ENCODE data around the gene POLR3K. TPM values are rescaled to one million over a fixed set of nuclear protein-coding genes. Genes with fewer than 3 reads are reported as not detected.
A peak's percentile ranks its signal among the peaks of the same experiment; 100 is the strongest.

The POLR3K gene
- total and polyA plus RNA-seq, 9 donors = 2.7 to 9.8 (median 8.0) TPM

- Histone ChIP-seq H3K9me3 (replicated peaks; ENCODE audit: control insufficient read depth, low read depth, low read length) (no peaks in the 10 kb centered on the region), H3K27me3 (ENCODE audit: control insufficient read depth, insufficient read depth, low read length) (no peaks in the 10 kb centered on the region), H3K27ac (ENCODE audit: low read length) (no peak overlapping the region), H3K4me3 (ENCODE audit: low read length) (no peak overlapping the region), H3K4me1 (ENCODE audit: control insufficient read depth, insufficient read depth, low read length) (peaks cover 32% of the 10 kb centered on the region), H3K36me3 (ENCODE audit: control insufficient read depth, insufficient read depth, low read length) (peaks cover 69% of the 10 kb centered on the region)
- no peak for DNase-seq
- 92% methylated on average over 20 of the region's 31 CpGs for WGBS (ENCODE audit: insufficient coverage)
These were observed 29.7 kb upstream of the POLR3K start for GRCh38 chr16:83060-83603.

GRCh38 chr16:79151-80054 lies 26.0 kb upstream of the POLR3K start:
- Histone ChIP-seq H3K27ac (ENCODE audit: low read length) (peak overlapping the region; percentile 76), H3K36me3 (ENCODE audit: control insufficient read depth, insufficient read depth, low read length) (peaks cover 40% of the 10 kb centered on the region), H3K4me1 (ENCODE audit: control insufficient read depth, insufficient read depth, low read length) (peaks cover 51% of the 10 kb centered on the region), H3K4me3 (ENCODE audit: low read length) (peak overlapping the region; percentile 50), H3K27me3 (ENCODE audit: control insufficient read depth, insufficient read depth, low read length) (no peaks in the 10 kb centered on the region), H3K9me3 (replicated peaks; ENCODE audit: control insufficient read depth, low read depth, low read length) (no peaks in the 10 kb centered on the region)
- 61% methylated on average over 31 of the region's 32 CpGs for WGBS (ENCODE audit: insufficient coverage)
- DNase-seq = no peak

GRCh38 chr16:78444-79150 lies 25.2 kb upstream of the POLR3K start:
- DNase-seq = peak; percentile 62
- H3K27ac ChIP-seq (ENCODE audit: low read length) = peak overlapping the region; percentile 76
- peaks cover 32% of the 10 kb centered on the region for H3K36me3 ChIP-seq (ENCODE audit: control insufficient read depth, insufficient read depth, low read length)
- H3K4me3 ChIP-seq (ENCODE audit: low read length) = peak overlapping the region; percentile 50
- H3K27me3 ChIP-seq (ENCODE audit: control insufficient read depth, insufficient read depth, low read length) = no peaks in the 10 kb centered on the region
- 5% methylated on average over 26 of the region's 36 CpGs for WGBS (ENCODE audit: insufficient coverage)
- peaks cover 52% of the 10 kb centered on the region for H3K4me1 ChIP-seq (ENCODE audit: control insufficient read depth, insufficient read depth, low read length)
- no peaks in the 10 kb centered on the region for H3K9me3 ChIP-seq (replicated peaks; ENCODE audit: control insufficient read depth, low read depth, low read length)

- Histone ChIP-seq H3K36me3 (ENCODE audit: control insufficient read depth, insufficient read depth, low read length) (peaks cover 28% of the 10 kb centered on the region), H3K27ac (ENCODE audit: low read length) (peak within 1 kb of the TSS; percentile 97), H3K9me3 (replicated peaks; ENCODE audit: control insufficient read depth, low read depth, low read length) (no peaks in the 10 kb centered on the region), H3K27me3 (ENCODE audit: control insufficient read depth, insufficient read depth, low read length) (no peaks in the 10 kb centered on the region), H3K4me1 (ENCODE audit: control insufficient read depth, insufficient read depth, low read length) (peaks cover 58% of the 10 kb centered on the region), H3K4me3 (ENCODE audit: low read length) (peak within 1 kb of the TSS; percentile 62)
- DNase-seq = peak; percentile 94
- under 1% methylated on average over 82 of the region's 83 CpGs for WGBS (ENCODE audit: insufficient coverage)
These were observed 24.5 kb upstream of the POLR3K start, which contains the start of gene MPG for GRCh38 chr16:77807-78443. MPG (plus strand) TSS chr16:78225; CDS start chr16:78310, 85 bp downstream.

- WGBS (ENCODE audit: insufficient coverage) = 4% methylated on average over 31 of the region's 31 CpGs
- H3K9me3 ChIP-seq (replicated peaks; ENCODE audit: control insufficient read depth, low read depth, low read length) = no peaks in the 10 kb centered on the region
- peak overlapping the region; percentile 97 for H3K27ac ChIP-seq (ENCODE audit: low read length)
- H3K4me1 ChIP-seq (ENCODE audit: control insufficient read depth, insufficient read depth, low read length) = peaks cover 62% of the 10 kb centered on the region
- peak overlapping the region; percentile 62 for H3K4me3 ChIP-seq (ENCODE audit: low read length)
- peaks cover 23% of the 10 kb centered on the region for H3K36me3 ChIP-seq (ENCODE audit: control insufficient read depth, insufficient read depth, low read length)
- DNase-seq = peak; percentile 90
- H3K27me3 ChIP-seq (ENCODE audit: control insufficient read depth, insufficient read depth, low read length) = no peaks in the 10 kb centered on the region
These were observed 23.9 kb upstream of the POLR3K start for GRCh38 chr16:77273-77806.

GRCh38 chr16:76535-77272 lies 23.3 kb upstream of the POLR3K start:
- H3K27ac ChIP-seq (ENCODE audit: low read length) = peak overlapping the region; percentile 97
- H3K36me3 ChIP-seq (ENCODE audit: control insufficient read depth, insufficient read depth, low read length) = peaks cover 21% of the 10 kb centered on the region
- 13% methylated on average over 9 of the region's 13 CpGs for WGBS (ENCODE audit: insufficient coverage)
- peak overlapping the region; percentile 62 for H3K4me3 ChIP-seq (ENCODE audit: low read length)
- no peaks in the 10 kb centered on the region for H3K9me3 ChIP-seq (replicated peaks; ENCODE audit: control insufficient read depth, low read depth, low read length)
- peaks cover 62% of the 10 kb centered on the region for H3K4me1 ChIP-seq (ENCODE audit: control insufficient read depth, insufficient read depth, low read length)
- DNase-seq = peak; percentile 92
- H3K27me3 ChIP-seq (ENCODE audit: control insufficient read depth, insufficient read depth, low read length) = no peaks in the 10 kb centered on the region

GRCh38 chr16:75580-76501 lies 22.4 kb upstream of the POLR3K start:
- WGBS (ENCODE audit: insufficient coverage) = 71% methylated on average over 1 of the region's 11 CpGs
- peaks cover 17% of the 10 kb centered on the region for H3K36me3 ChIP-seq (ENCODE audit: control insufficient read depth, insufficient read depth, low read length)
- no peak overlapping the region for H3K4me3 ChIP-seq (ENCODE audit: low read length)
- peak; percentile 92 for DNase-seq
- no peaks in the 10 kb centered on the region for H3K9me3 ChIP-seq (replicated peaks; ENCODE audit: control insufficient read depth, low read depth, low read length)
- H3K27me3 ChIP-seq (ENCODE audit: control insufficient read depth, insufficient read depth, low read length) = no peaks in the 10 kb centered on the region
- peaks cover 69% of the 10 kb centered on the region for H3K4me1 ChIP-seq (ENCODE audit: control insufficient read depth, insufficient read depth, low read length)
- peak overlapping the region; percentile 97 for H3K27ac ChIP-seq (ENCODE audit: low read length)

GRCh38 chr16:74747-75334 lies 21.4 kb upstream of the POLR3K start:
- DNase-seq = peak; percentile 47
- Histone ChIP-seq H3K4me3 (ENCODE audit: low read length) (no peak overlapping the region), H3K27ac (ENCODE audit: low read length) (peak overlapping the region; percentile 97), H3K9me3 (replicated peaks; ENCODE audit: control insufficient read depth, low read depth, low read length) (no peaks in the 10 kb centered on the region), H3K27me3 (ENCODE audit: control insufficient read depth, insufficient read depth, low read length) (no peaks in the 10 kb centered on the region), H3K36me3 (ENCODE audit: control insufficient read depth, insufficient read depth, low read length) (peaks cover 9% of the 10 kb centered on the region), H3K4me1 (ENCODE audit: control insufficient read depth, insufficient read depth, low read length) (peaks cover 79% of the 10 kb centered on the region)
- 53% methylated on average over 10 of the region's 16 CpGs for WGBS (ENCODE audit: insufficient coverage)
